H1 (cell line): ENCODE results near the gene PKD1. TPM values are rescaled to one million over a fixed set of nuclear protein-coding genes. Genes with fewer than 3 reads are reported as not detected.

ENCODE experiments used
- CTCF ChIA-PET: fragments of 300-600 bp; sonication (Branson Sonifier 250); formaldehyde crosslinking; loops from one replicate; lab custom pipeline; 2021; ENCODE audit not compliant: partially characterized antibody; lab: Charles Lee
- POLR2A ChIA-PET: fragments of 300-600 bp; sonication (Branson Sonifier 250); formaldehyde crosslinking; loops from one replicate; lab custom pipeline; 2021; ENCODE audit warnings: inconsistent platforms; ENCODE audit not compliant: partially characterized antibody; lab: Charles Lee
- DNase-seq, 2 experiments: peaks; one replicate each; pipeline versions ENCODE4 v3.0.0 to v3.0.0-alpha.2; 2010 to 2022; ENCODE audit warnings: low spot score in 2 of 2, low read depth in 1 of 2, mixed read lengths in 1 of 2
- FAIRE-seq: peaks from 2 replicates; lab custom pipeline; 2011; peaks lifted over from hg19 to GRCh38; lab: Jason Lieb, UNC
- H2AFZ ChIP-seq: 2 replicates; pipeline ENCODE4 v1.8.1; 2012; ENCODE audit warnings: low read length, inconsistent platforms
- H2AK5ac ChIP-seq: 2 replicates; pipeline ENCODE4 v1.6.1; 2013; ENCODE audit warnings: low read depth, low read length
- H2BK120ac ChIP-seq: replicated peaks from 2 replicates; pipeline ENCODE3; 2013; ENCODE audit warnings: low read depth, low read length, inconsistent platforms
- H2BK12ac ChIP-seq: 2 replicates; pipeline ENCODE4 v1.6.1; 2013; ENCODE audit warnings: low read depth, low read length
- H2BK15ac ChIP-seq: 2 replicates; pipeline ENCODE4 v1.6.1; 2013; ENCODE audit warnings: low read length
- H2BK20ac ChIP-seq: 2 replicates; pipeline ENCODE4 v1.6.1; 2013; ENCODE audit warnings: low read length
- H2BK5ac ChIP-seq: 2 replicates; pipeline ENCODE4 v1.6.1; 2013; ENCODE audit warnings: low read depth, low read length
- H3K14ac ChIP-seq: 2 replicates; pipeline ENCODE4 v1.6.1; 2013; ENCODE audit warnings: inconsistent platforms; ENCODE audit not compliant: insufficient read length
- H3K18ac ChIP-seq: 2 replicates; pipeline ENCODE4 v1.6.1; 2013; ENCODE audit warnings: low read length; ENCODE audit errors: extremely low read depth
- H3K23ac ChIP-seq: 2 replicates; pipeline ENCODE4 v1.6.1; 2013; ENCODE audit warnings: inconsistent platforms; ENCODE audit not compliant: insufficient read length
- H3K23me2 ChIP-seq: 2 replicates; pipeline ENCODE4 v1.6.1; 2013; ENCODE audit warnings: low read depth, low read length
- H3K27ac ChIP-seq: 2 replicates; pipeline ENCODE4 v1.6.1; 2011; ENCODE audit warnings: low read depth, low read length, inconsistent platforms
- H3K27me3 ChIP-seq, 4 experiments: replicated peaks in 1 of 4; 1 replicate in 1 of 4; 2 replicates in 3 of 4; pipeline versions ENCODE4 v1.6.1 to v1.8.1; 2011 to 2013; ENCODE audit warnings: low read length in 3 of 4, mild to moderate bottlenecking in 3 of 4, inconsistent platforms in 2 of 4, mixed read lengths in 2 of 4, moderate library complexity in 1 of 4; ENCODE audit not compliant: control insufficient read depth in 3 of 4, insufficient read depth in 3 of 4; ENCODE audit errors: extremely low read depth in 1 of 4
- H3K36me3 ChIP-seq, 4 experiments: 2 replicates each; pipeline versions ENCODE4 v1.6.1 to v1.8.1; 2011 to 2013; ENCODE audit warnings: mild to moderate bottlenecking in 4 of 4, low read length in 3 of 4, moderate library complexity in 2 of 4, control low read depth in 1 of 4, inconsistent platforms in 1 of 4; ENCODE audit not compliant: insufficient read depth in 4 of 4, control insufficient read depth in 2 of 4
- H3K4ac ChIP-seq: replicated peaks from 2 replicates; pipeline ENCODE3; 2013; ENCODE audit warnings: low read length, low read depth, mixed read lengths, inconsistent platforms; ENCODE audit not compliant: insufficient read length
- H3K4me1 ChIP-seq, 4 experiments: replicated peaks in 1 of 4; 1 replicate in 1 of 4; 2 replicates in 3 of 4; pipeline versions ENCODE4 v1.6.1 to v1.8.1; 2011 to 2013; ENCODE audit warnings: low read length in 3 of 4, inconsistent platforms in 2 of 4, mixed read lengths in 1 of 4; ENCODE audit not compliant: insufficient read depth in 4 of 4, control insufficient read depth in 3 of 4
- H3K4me2 ChIP-seq, 2 experiments: 2 replicates each; pipeline versions ENCODE4 v1.6.1 to v1.8.1; 2011 to 2013; ENCODE audit warnings: low read depth in 2 of 2, low read length in 2 of 2, control low read depth in 1 of 2, inconsistent platforms in 1 of 2, mild to moderate bottlenecking in 1 of 2; ENCODE audit not compliant: insufficient read depth in 1 of 2
- H3K4me3 ChIP-seq, 4 experiments: fragments of 200-600, 300-600 bp in 1 of 4; sonication (generic), shearing (Covaris generic), sonication (Bioruptor Twin) in 1 of 4; 2 replicates each; pipeline versions ENCODE4 v1.5.1 to v1.8.1; 2011 to 2016; ENCODE audit warnings: low read length in 4 of 4, low read depth in 3 of 4, control low read depth in 2 of 4, inconsistent platforms in 2 of 4, mild to moderate bottlenecking in 2 of 4, mixed read lengths in 1 of 4, moderate library complexity in 1 of 4; ENCODE audit not compliant: insufficient read depth in 2 of 4; ENCODE audit errors: extremely low read depth in 1 of 4
- H3K56ac ChIP-seq: replicated peaks from 2 replicates; pipeline ENCODE3; 2013; ENCODE audit warnings: low read depth, mild to moderate bottlenecking, mixed read lengths, low read length, inconsistent platforms; ENCODE audit not compliant: insufficient read length
- H3K79me1 ChIP-seq: 2 replicates; pipeline ENCODE4 v1.6.1; 2013; ENCODE audit warnings: low read depth, low read length, control low read depth
- H3K79me2 ChIP-seq, 2 experiments: 2 replicates each; pipeline versions ENCODE4 v1.6.1 to v1.8.1; 2012 to 2013; ENCODE audit warnings: low read length in 2 of 2, mild to moderate bottlenecking in 2 of 2, inconsistent platforms in 1 of 2; ENCODE audit not compliant: insufficient read depth in 2 of 2, control insufficient read depth in 1 of 2
- H3K9ac ChIP-seq, 4 experiments: replicated peaks in 1 of 4; 1 replicate in 1 of 4; 2 replicates in 3 of 4; pipeline versions ENCODE4 v1.6.1 to v1.8.1; 2011 to 2013; ENCODE audit warnings: low read depth in 3 of 4, low read length in 3 of 4, control low read depth in 2 of 4, mild to moderate bottlenecking in 2 of 4, moderate library complexity in 2 of 4, inconsistent platforms in 1 of 4; ENCODE audit errors: extremely low read depth in 1 of 4
- H3K9me3 ChIP-seq, 2 experiments: 2 replicates each; pipeline versions ENCODE4 v1.6.1 to v1.8.1; 2012 to 2013; ENCODE audit warnings: mild to moderate bottlenecking in 2 of 2, moderate library complexity in 2 of 2, control low read depth in 1 of 2, inconsistent platforms in 1 of 2, low read depth in 1 of 2, low read length in 1 of 2, mixed read lengths in 1 of 2; ENCODE audit not compliant: insufficient read depth in 2 of 2
- H4K20me1 ChIP-seq, 2 experiments: replicated peaks in 1 of 2; 2 replicates each; pipeline versions ENCODE3 to v1.8.1; 2011 to 2013; ENCODE audit warnings: inconsistent platforms in 2 of 2, low read length in 2 of 2, mild to moderate bottlenecking in 1 of 2; ENCODE audit not compliant: insufficient read depth in 2 of 2, control insufficient read depth in 1 of 2
- H4K5ac ChIP-seq: 2 replicates; pipeline ENCODE4 v1.6.1; 2013; ENCODE audit warnings: low read length, low read depth, mixed read lengths, inconsistent platforms; ENCODE audit not compliant: insufficient read length
- H4K8ac ChIP-seq: 2 replicates; pipeline ENCODE4 v1.8.0; 2013; ENCODE audit warnings: mild to moderate bottlenecking, moderate library complexity, low read length, inconsistent platforms; ENCODE audit not compliant: insufficient read depth; ENCODE audit errors: extremely low read depth
- H4K91ac ChIP-seq: replicated peaks from 2 replicates; pipeline ENCODE3; 2013; ENCODE audit warnings: low read length, mixed read lengths, inconsistent platforms; ENCODE audit not compliant: insufficient read length
- ASH2L ChIP-seq: fragments of 200-600, 300-600 bp; sonication (generic); IDR thresholded peaks from one replicate; pipeline ENCODE4 v1.7.1; 2017; ENCODE audit warnings: low read length
- ATF2 ChIP-seq: IDR thresholded peaks from 2 replicates; pipeline ENCODE4 v1.6.1; 2012; ENCODE audit warnings: low read length, inconsistent platforms
- GABPA ChIP-seq: IDR thresholded peaks from 2 replicates; pipeline ENCODE4 v1.6.1; 2011; ENCODE audit warnings: mild to moderate bottlenecking, low read length, moderate library complexity, borderline replicate concordance; ENCODE audit not compliant: insufficient read depth
- JUN ChIP-seq: IDR thresholded peaks from 2 replicates; pipeline ENCODE4 v1.6.1; 2011; ENCODE audit warnings: low read depth, mild to moderate bottlenecking, improper control_type of control experiment, low read length
- KDM4A ChIP-seq: IDR thresholded peaks from one replicate; pipeline ENCODE4 v1.7.1; 2012; ENCODE audit warnings: low read depth, mild to moderate bottlenecking, moderate library complexity, low read length, inconsistent platforms; ENCODE audit not compliant: severe bottlenecking
- KDM5A ChIP-seq: fragments of 200-600 bp; IDR thresholded peaks from 2 replicates; pipeline ENCODE4 v1.7.1; 2012; ENCODE audit warnings: mild to moderate bottlenecking, low read length, inconsistent platforms, mixed read lengths
- MAFK ChIP-seq: IDR thresholded peaks from 2 replicates; pipeline ENCODE4 v1.6.1; 2012; ENCODE audit warnings: low read depth, mild to moderate bottlenecking, improper control_type of control experiment, low read length
- PHF8 ChIP-seq: fragments of 200-600 bp; sonication (generic); conservative IDR thresholded peaks from 2 replicates; pipeline ENCODE4 v1.7.1; 2012; ENCODE audit warnings: low read depth, mild to moderate bottlenecking, inconsistent platforms, low read length, moderate library complexity
- SP4 ChIP-seq: IDR thresholded peaks from 2 replicates; pipeline ENCODE4 v1.6.1; 2012; ENCODE audit warnings: low read length, inconsistent platforms
- TEAD4 ChIP-seq: IDR thresholded peaks from 2 replicates; pipeline ENCODE4 v1.6.1; 2012; ENCODE audit warnings: low read depth, low read length, inconsistent platforms, mixed read lengths
- YY1 ChIP-seq: IDR thresholded peaks from 2 replicates; pipeline ENCODE4 v1.6.1; 2011; ENCODE audit warnings: low read depth, mild to moderate bottlenecking, low read length
- WGBS, 2 experiments: shearing (Covaris generic) in 1 of 2; methylation state at CpG; one replicate each; pipeline versions ENCODE4 v1.1.6 to v1.1.7; 2013 to 2015; ENCODE audit warnings: low lambda C conversion rate in 2 of 2, mixed read lengths in 2 of 2, inconsistent platforms in 1 of 2, low coverage in 1 of 2, missing lambda C conversion rate in 1 of 2; ENCODE audit not compliant: insufficient replicate concordance in 2 of 2, insufficient coverage in 1 of 2, insufficient read length in 1 of 2; ENCODE audit errors: extremely low coverage in 1 of 2, missing lambda C conversion rate in 1 of 2; 5-methylcytosine and 5-hydroxymethylcytosine counted together
- polyA plus RNA-seq, 7 experiments: library from polyadenylated mRNA; depleted of rRNA in 3 of 7; stranded (reverse) in 5 of 7; unstranded in 2 of 7; fragments of >200 nt in 5 of 7; fragments of 200-250 nt in 2 of 7; gene quantifications; 1 replicate in 5 of 7; 2 replicates in 1 of 7; 4 replicates in 1 of 7; pipeline versions ENCODE4 v1.2.1 to v1.2.3, GENCODE V29; 2011 to 2013; ENCODE audit warnings: missing spikeins in 2 of 7, mixed read lengths in 2 of 7
- total RNA-seq: library from RNA; stranded (reverse); fragmentation: NEBNext Ultra II Directional; extraction: Animal tissue kit (Norgen Biotek cat#: 25700); gene quantifications from 2 replicates; pipeline ENCODE4 v1.2.1, GENCODE V29; 2021

Gene PKD1
- total and polyA plus RNA-seq, 2 of the 8 experiments (the other 6 are each of a cell fraction or from before 2014, with no cell fraction given): 40.6 to 52.7 TPM

GRCh38 chr16:2170587-2171435 is 35.1 kb upstream of the PKD1 start:
- no peak overlapping the region for H2BK20ac ChIP-seq
- H2BK15ac ChIP-seq: no peak overlapping the region
- no peak overlapping the region for H2BK12ac ChIP-seq
- no peak overlapping the region for H2BK5ac ChIP-seq
- no peak overlapping the region for H2AFZ ChIP-seq
- H3K18ac ChIP-seq: no peak overlapping the region
- no peaks in the 10 kb centered on the region for H3K23me2 ChIP-seq
- ChIA-PET CTCF (no interaction called here), POLR2A (interaction anchor here (0.9 to 13.5 kb wide), 5 partner anchors 14 to 83 kb away, joined by 3 to 312 read pairs (median 5); partner anchors contain the start of genes ECI1 and TRAF7)
- no peak overlapping the region for H3K14ac ChIP-seq
- H4K91ac ChIP-seq: no peak overlapping the region
- no peak overlapping the region for H3K9ac ChIP-seq
- no peaks in the 10 kb centered on the region; a peak in 1 of 4 replicates for H3K9me3 ChIP-seq
- H3K23ac ChIP-seq: no peak overlapping the region
- H3K36me3 ChIP-seq: peaks cover 26 to 58% (median 45%) of the 10 kb centered on the region in 4 experiments
- peaks cover 2 to 31% of the 10 kb centered on the region in 2 experiments for H4K20me1 ChIP-seq
- 94% methylated on average over 29 of the region's 47 CpGs; no CpG with 5 or more reads in 1 of the 2 experiments for WGBS, 2 experiments
- no peak overlapping the region for H2AK5ac ChIP-seq
- H2BK120ac ChIP-seq: no peak overlapping the region
- no peak overlapping the region for H4K5ac ChIP-seq
- no peak overlapping the region for H3K4me3 ChIP-seq
- peaks cover 5% of the 10 kb centered on the region; the same call in 1 of the 2 replicates for H3K79me1 ChIP-seq
- H4K8ac ChIP-seq: peak overlapping the region; percentile 51; the same call in 1 of the 2 replicates
- H3K4me1 ChIP-seq: no peaks in the 10 kb centered on the region; a peak in 1 of 7 replicates
- FAIRE-seq: no peak
- DNase-seq: no peak
- no peaks in the 10 kb centered on the region for H3K27me3 ChIP-seq
- H3K4me2 ChIP-seq: no peak overlapping the region
- H3K56ac ChIP-seq: no peak overlapping the region
- H3K27ac ChIP-seq: no peak overlapping the region
- H3K4ac ChIP-seq: no peak overlapping the region
- peaks cover 0 to 4% of the 10 kb centered on the region in 2 experiments; a peak in 1 of 4 replicates for H3K79me2 ChIP-seq
- TF ChIP-seq SP4 (no peak), MAFK (no peak), GABPA (no peak), TEAD4 (no peak), ATF2 (no peak), ASH2L (no peak), KDM4A (no peak), JUN (no peak), PHF8 (no peak), YY1 (no peak), KDM5A (no peak)
